T-helper 9 cell (primary cell): ENCODE data around the gene EEF1AKMT3.
"Not testable (repeated sequence)": the region's sequence is repeated elsewhere in the genome, so short reads cannot be mapped to it uniquely, and the experiment has no call there.

Experiments
- DNase-seq: peaks from one replicate; pipeline ENCODE4 v3.0.0-alpha.2; 2020

Gene EEF1AKMT3

DNA sequence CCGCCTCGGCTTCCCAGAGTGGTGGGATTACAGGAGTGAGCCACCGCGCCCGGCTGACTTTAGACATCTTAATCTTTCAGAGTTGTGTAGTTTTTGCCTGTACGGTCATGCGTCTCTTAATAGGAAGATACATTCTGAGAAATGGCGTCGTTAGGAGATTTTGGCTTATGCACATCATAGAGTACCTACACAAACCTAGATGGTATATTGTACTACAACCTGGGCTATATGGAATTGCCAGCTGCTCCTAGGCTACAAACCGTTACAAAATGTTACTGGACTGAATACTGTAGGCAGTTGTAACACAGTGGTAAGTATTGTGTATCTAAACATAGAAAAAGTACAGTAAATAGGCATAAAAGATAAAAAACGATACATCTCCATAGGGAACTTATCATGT lies 11.4 kb downstream of the EEF1AKMT3 start:
- no peak for DNase-seq

DNA sequence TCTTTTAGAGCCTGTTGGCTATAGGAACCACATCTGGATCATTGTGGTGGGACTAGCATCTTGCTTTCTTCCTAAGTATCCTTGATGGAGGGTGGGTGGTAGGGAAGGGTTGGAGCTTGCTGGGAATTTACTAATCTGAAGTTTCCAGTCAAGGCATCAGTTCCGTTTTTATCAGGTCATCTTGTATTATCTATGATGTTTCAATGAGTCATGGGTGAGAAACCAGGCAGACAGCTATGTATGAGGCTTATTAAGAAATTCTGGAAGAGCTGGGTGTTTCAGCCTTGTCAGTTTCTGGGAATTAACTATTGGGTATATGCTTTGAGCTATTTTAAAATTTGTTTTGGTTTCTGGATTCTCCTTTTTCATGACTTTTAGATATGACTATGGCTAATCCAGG lies 21.5 kb downstream of the EEF1AKMT3 start:
- no peak for DNase-seq

DNA sequence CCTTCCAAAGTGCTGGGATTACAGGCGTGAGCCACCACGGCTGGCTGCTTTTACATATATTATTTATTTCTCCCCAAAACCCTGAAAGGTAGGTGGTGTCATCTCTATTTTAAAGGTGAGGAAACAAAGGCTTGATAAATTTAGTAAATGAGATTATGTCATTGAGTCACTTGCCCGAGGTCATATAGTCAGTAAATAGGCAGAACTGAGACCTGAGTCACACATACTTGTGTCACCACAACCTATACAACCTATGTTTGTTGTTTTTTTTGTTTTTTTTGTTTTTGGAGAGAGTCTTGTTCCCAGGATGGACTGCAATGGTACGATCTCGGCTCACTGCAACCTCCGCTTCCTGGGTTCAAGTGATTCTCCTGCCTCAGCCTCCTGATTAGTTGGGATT lies 22.9 kb downstream of the EEF1AKMT3 start:
- DNase-seq, result no peak

DNA sequence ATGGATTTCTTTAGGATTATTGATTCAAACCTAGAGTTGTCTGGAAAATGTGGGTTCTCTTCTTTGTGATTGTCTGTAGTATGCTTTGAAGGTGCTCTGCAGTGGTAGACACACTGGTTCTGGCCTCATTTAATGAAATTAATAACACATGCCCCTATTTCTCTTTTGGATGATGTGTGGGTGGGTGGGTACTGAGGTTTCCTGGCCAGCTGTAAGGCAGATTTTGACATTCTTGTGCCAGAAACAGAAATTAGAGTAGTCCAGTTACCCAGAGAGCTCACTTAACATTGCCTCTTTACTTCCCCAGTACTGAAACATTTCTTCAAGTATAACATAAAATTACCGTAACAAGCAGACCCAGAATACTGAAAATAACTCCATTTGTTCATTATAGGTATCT lies 24.6 kb downstream of the EEF1AKMT3 start:
- DNase-seq, result no peak

DNA sequence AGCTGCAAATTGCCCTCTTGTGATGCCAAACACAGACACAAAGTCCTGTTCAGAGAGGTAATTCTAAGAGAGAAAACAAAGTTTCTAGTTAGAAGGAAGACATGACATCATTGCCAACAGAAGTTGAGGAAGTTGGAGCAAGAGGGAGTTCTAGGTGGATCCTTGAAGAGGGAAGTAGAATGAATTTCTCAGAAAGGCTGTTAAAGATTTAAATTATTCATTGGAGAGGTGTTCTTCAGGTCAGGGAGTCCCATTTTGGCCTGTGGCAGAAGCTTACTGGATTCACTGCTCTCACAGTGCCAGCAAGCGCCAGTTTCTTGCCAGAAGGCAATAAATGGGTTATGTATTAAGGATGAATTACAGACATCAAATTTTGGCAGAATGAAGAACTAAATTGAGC lies 25.5 kb downstream of the EEF1AKMT3 start:
- no peak for DNase-seq

DNA sequence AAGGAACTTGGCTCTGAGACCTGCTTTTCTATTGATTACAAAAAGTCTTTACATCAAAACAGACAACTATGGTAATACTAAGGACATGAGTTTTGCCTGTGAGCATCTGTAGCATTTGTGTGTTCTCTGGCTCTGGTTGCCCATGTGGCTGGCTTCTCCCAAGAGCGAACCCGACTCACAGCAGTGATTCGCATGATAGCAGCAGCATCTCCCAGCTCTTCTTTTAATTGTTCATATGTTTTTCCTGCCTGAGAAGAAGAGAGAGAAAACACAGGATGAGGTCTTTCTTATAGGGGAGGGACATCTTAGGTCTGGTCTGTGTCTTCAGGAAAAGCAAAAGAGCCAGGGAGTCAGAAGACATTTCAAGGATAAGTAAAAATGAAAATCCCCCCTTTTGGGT lies 28.6 kb downstream of the EEF1AKMT3 start:
- no peak for DNase-seq

DNA sequence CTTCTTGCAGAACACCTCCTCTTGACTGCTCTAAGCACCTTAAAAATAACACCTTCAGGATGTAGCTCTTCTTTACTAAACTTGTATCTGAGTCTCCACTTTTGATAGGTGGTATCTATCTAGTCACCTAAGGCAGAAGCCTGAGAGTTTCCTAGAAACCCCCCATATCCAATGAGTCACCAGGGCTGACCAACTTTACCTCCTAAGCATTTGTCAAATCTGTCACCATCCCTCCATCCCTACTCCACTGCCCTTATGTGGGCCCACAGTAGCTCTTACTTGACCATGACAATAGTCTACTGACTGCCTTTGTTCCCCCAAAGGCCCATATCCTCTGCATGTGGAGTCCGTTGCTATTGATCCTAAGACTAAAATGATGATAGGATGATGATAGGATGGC lies 30.2 kb downstream of the EEF1AKMT3 start:
- no peak for DNase-seq

DNA sequence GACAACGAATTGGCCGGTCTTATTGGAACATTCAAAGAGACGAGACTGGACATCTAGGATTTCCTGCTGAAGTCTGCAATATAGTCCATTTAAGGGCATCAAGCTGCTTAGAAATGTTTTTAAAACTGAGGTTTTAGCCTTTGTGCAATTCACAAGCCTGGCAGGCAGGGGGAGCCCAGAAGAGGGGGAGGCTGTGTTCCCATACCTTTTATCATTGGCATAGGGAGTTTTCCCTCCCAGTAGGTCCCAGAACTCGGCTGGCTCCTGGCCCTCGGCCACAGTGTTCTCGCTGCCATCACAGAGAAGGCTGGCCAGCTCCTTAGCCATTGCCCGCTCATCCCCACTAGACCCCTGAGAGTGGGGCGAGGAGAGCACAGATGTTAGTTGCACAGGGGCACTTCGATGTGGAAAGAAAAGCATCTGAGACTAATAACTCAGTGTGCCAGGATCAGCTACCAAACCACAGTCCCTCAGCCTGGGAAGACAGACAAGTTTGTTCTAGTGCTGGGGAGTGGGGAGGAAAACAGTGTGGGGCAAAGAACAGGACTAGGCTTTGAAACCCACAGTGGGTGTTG lies 31.0 kb downstream of the EEF1AKMT3 start:
- peak; percentile 23 for DNase-seq

DNA sequence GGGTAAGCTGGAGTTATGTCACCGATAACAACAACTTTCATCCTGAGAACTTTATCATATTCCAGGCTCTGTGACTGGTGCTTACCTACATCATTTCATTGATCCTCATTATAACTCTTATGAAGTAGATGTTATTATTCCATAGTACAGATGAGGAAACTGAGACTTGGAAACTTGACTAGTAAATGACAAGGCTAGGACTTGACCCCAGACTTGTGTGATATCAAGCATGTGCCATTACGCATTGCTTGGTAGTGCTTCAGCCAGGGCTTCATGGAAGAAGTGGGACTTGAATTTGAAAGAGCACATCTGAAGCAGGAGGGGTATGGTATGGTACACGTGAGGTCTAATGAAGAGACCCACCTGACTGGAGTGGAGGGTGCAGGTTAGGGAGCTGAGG lies 34.3 kb downstream of the EEF1AKMT3 start:
- no peak for DNase-seq

DNA sequence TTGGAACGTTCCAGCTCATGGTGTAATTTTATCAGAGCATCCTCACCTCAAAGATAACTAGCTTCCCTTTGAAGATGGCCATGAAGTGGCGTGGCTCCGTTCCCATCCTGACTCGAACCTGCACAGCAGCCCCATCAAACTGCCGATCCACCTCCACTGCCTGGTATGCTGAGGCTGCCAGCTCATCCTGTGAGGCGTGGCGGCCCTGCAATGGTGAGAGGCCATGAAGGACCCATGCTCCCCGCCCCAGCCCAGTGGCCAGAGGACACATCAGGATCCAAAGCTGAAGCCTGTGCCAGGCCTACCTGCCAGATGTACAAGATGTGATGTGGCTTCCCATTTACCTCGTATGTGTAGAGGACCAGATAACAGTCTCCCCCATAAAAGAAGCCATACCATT lies 34.9 kb downstream of the EEF1AKMT3 start:
- no peak for DNase-seq

DNA sequence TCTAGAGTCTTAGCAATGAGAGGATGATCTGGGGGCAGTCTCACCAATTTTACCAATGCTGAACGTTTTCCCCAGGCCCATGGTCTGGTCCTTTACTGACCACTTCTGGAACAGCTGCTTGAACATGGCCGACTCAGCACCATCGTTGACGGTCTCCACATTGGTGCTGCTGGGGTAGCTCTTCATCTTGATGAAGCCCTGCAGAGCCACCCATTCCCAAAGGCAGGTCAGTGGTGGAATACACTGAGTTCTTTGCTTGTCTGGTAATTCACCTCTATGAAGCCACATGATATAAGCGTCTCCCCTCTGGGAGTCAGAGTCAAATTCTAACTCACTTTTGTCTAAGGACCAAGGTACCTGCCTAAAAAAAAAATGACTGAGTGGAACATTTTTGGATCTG lies 35.9 kb downstream of the EEF1AKMT3 start:
- DNase-seq, result no peak

DNA sequence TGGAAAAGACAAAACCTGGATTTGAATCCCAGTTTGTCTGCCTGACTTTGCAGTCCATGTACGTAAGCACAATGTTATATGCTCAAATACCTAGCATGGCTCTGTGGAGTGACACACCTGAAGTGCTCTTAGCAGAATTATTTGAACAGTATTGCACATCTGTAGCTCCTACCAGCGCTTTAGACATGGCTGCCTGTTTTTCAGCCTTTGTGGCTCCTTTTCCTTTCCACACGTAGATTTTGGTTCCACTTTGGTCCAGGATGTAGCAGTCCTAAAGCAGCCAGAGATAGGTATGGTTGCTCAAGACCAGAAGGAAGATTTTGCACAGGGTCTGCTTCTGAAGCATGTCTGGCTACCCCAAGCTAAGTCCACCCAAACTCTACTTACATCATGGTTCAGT lies 37.0 kb downstream of the EEF1AKMT3 start:
- DNase-seq, result no peak

DNA sequence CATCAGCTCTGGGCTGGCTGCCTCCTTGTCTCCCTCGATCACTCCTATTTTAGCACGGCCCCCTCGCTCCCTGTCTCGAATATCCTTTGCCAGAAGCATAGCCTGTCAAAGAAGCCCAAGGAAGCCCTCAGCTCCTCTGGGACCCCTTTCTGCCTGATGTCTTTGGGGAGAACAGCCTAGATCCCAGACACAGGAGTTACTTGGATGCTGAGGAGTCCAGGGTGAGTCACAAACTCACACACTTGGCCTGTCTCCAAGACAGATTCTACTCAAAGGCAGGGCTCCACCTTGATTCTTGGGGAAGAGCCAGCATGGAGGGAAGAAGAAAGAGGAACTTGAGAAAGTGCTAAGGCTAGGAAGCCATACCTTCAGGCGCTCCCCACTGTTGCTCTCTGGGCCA lies 38.0 kb downstream of the EEF1AKMT3 start:
- no peak for DNase-seq

DNA sequence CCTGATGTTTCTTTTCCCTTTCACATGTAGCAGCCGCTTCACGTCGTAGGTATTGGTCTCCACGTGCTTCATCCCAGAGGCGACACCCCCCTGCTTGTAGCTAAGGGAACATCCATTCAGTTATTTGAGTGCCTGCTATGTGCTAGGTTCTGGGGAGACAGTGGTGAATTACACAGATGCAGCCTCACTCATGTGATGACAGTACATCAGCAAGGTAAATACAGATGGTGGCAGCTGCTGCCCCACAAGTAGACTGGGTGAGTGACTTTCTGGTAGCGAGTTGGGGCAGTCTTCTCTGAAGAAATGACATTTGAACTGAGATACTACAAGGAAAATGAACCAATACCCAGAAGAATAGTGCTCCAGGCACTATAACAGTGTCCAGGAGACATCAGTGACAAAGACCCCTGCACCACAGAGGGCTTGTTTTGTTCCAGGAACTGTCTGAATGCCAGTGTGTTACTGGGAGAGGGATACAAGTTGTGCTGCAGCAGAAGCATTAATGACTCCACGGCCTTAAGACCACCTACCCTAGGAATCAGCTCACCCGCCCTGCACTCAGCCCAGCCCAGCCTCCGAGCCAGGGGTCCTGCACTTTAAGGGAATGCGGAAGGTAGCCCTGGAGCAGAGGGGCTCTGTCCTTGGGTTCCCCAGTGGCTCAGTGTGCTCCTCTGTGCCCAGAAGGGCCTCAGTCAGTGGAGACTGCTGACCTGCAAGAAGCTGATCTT lies 38.8 kb downstream of the EEF1AKMT3 start:
- no peak for DNase-seq

DNA sequence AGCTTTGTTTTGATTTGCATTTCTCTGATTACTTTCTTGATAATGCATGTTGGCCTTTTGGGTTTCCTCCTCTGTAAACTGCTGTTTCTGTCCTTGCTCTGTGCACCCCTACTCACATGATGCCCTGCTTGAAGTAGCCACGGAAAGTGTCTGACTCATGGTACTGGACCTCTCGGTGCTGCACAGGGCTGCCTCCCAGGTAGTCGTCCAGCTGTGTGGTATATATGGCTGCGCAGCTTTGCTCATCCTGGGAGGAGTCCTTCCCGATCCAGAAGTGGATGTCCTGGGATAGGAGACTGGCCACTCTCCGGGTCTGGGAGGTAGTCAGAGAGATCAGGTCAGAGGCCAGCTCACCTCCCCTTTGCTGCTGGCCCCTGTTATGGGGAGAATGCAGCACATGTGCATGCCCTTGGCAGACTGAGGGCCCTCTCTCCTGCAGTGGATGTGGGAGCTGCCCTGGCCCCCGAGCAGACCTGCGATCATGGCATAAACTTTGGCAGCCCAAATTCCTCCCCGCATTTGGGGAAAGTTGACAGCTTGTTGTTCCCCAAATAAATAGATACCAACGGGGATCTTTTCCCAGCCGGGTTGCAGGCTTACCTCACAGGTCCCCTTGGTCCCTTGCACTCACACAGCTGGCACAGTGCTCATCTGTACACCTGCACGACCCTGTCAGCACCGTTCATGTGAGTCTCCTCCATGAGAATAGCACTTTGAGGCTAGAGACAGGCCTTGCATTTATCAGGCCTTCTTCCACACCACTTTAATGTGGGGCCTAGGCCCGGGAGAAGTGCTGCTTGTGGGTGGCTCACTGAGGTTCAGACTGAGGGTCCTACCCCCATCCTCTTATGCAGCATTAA lies 40.9 kb downstream of the EEF1AKMT3 start:
- no peak for DNase-seq

DNA sequence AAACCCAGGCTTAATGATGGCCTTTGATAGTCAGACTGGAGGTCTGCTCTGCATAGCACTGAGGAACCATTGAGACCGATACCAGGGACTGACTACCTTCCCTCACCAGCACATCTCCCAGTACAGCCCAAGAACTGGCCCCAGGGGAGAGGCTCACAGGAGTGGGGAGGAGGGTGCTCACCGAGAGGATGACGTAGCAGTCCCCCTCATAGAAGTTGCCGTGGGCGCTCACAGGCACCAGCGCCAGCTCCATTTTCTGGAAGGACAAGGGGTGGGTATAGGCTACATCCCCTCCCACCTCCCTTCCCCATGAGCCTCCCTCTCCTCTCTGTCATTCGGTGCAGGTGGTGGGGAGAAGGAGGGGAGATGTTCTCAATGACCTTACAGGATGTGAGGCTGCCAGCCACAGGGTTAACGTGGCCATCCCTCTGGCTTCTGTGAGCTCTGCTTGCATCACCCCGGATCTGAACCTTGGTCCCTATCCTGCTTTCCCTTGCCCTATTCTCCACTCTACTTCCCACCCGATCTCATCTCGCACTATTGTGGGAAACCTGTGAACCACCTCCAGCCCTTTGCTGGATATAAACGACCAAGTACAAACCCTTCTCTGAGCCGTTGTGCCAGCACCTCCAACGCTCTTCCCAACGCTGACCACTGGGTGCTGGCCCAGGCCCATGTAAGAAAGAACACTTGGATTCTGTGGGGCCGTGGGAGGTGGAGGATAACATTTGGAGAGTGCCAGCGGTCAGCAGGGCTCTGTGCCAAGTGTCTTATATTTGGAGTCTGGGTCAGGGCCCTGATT lies 41.8 kb downstream of the EEF1AKMT3 start:
- DNase-seq, result no peak

DNA sequence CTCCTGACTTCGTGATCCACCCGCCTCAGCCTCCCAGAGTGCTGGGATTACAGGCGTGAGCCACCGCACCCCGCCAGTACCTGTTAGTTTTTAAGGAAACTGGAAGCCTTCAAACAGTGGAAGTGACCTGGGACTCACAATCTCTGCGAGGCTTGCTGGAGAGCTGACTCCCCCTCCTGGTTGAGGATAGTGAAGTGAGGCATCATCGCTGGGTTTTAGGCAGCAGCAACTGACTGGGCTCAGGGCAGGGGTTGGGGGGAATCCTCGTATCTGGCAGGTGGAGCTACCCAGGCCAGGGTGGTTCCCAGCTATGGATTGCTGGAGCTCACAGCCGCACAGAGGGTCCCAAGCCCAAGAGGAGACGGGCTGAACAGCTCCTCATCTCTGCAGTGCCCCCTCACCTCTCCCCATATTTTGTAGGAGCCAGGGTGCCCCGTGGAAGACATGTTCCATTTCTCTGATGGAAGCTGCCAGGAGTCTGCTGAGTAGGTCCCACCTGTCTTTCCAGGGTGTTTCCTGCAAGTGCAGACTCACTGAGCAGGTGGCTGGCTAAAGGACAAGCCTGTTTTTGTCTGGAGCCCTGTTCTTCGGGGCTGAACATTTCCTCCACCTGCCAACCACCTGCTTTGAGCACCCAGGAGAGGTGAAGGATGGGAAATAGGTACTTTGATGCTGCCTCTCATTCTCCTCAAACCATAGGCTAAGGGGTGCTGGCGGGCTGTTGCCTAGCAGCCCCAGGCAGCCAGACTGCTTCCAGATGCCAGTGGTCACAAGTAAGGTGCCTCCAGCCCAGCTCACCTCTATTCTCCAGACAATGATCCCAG lies 43.0 kb downstream of the EEF1AKMT3 start:
- no peak for DNase-seq

DNA sequence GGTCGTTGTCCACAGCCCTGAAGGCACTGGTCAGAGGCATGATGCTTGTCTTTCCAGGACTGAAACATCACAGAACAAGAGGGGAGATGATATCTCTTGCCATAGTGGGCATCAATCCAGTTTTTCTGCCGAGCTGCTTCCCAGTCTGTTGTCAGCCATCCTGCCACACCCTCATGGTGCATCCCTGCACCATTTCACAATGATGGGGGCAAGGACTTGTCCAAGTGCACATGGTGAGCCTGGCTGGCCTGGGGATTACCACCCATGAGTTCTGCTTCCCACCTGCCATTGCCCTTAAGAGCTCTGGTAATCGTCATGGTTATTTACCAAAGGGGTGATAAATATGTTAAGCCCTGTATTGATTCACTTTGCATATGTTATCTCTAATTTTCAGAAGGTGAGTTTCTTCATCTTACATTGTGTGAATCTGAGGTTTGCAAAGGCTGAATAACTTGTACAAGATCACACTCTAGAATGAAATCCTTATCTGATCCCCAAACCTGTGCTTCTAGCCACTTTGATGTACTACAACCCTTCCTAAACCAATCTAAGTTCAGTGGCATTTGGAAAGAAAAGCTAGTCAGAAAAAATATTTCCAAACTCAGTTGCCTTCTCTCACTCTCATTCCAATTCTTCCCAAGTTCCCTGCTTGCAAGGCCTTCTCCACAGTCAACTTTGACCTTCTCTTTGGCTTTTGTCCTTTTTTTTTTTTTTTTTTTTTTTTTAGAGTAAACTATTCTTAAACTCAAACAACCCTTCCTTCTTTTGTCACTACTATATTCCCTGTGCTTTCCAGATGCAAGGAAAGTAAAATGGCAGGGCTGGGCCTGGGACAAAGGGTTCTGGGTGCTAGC lies 43.8 kb downstream of the EEF1AKMT3 start:
- DNase-seq, result no peak

DNA sequence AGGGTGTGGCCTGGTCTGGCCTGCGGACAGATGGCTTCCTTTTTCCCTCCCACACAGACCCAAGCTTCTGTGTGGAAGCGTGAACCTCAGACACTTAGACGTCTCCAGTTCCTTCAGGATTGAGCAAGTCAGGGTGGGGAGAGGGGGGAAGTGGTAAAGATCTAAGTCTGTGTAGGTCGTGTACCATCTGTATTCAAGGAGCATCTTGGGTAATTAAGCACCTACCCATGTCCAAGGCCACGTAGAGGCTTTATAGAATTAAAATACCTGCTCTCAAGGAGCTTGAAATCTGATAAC lies 44.4 kb downstream of the EEF1AKMT3 start:
- DNase-seq, result no peak

DNA sequence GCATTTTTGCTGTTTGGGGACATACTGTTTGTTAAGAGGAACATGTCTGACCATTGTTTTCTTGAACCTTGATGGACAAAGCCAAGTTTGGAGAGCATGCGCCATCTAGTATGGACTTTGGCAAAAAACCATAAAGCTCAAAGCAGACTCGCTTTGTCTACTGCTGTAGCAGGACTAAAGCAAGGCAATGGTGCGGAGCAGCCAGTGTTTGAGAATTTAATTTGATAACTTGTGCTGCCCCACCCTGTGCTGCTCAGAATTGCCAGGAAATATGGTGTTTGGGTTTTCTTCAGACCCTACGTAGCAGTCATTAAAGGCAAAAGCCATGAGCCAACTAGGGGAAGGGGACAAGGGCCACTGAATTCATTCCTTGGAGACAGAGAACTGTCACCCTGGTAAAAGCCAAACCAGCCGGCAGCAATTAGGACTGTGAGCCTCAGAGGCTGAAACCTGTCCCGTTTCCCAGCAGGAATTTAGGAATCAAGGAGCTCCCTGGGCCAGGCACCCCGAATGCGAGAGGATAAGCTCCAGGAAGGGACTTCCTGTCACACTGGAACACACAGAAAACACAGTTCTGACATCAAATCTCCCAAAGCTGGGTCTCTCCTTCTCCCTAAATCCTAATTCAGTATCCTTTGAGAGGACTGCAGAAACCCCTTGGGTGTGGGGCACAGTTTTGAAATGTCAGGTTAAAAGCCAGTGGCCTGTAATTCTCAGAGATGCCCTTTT lies 45.0 kb downstream of the EEF1AKMT3 start:
- DNase-seq, result no peak

DNA sequence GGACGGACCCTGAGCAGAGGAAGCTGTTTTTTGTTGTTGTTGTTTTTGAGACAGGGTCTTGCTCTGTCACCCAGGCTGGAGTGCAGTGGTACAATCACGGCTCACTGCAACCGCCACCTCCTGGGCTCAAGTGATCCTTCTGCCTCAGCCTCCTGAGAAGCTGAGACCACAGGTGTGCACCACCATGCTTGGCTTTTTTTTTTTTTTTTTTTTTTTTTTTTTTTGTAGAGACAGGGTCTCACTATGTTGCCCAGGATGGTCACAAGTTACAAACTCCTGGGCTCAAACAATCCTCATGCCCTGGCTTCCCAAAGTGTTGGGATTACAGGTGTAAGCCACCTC lies 45.5 kb downstream of the EEF1AKMT3 start:
- DNase-seq, result not testable (repeated sequence)
